Astrocyte of the cerebellum (primary cell): ENCODE data around the gene UBE2E1.

Source experiments
- DNase-seq: peaks from one replicate; pipeline ENCODE4 v3.0.0-alpha.2; 2011; ENCODE audit warnings: low read depth
- H3K4me3 ChIP-seq: 2 replicates; pipeline ENCODE4 v1.5.1; 2011; ENCODE audit warnings: mild to moderate bottlenecking, low read depth, low read length, moderate library complexity
- in situ Hi-C: cut with HindIII; loops from 2 replicates; pipeline ENCODE4 v1.10.0; 2017; ENCODE audit warnings: low sequenced_read_pairs
- TF ChIP-seq, protein P1 (sequence below): IDR thresholded peaks from 2 replicates; pipeline ENCODE4 v1.5.1; 2012; ENCODE audit warnings: low read length, low read depth, moderate library complexity, mild to moderate bottlenecking; ENCODE audit errors: missing control alignments

The UBE2E1 gene

GRCh38 chr3:23859012-23859743 is 53.4 kb downstream of the UBE2E1 start:
- in situ Hi-C loops = no loop called here
- TF ChIP-seq, protein P1, sequence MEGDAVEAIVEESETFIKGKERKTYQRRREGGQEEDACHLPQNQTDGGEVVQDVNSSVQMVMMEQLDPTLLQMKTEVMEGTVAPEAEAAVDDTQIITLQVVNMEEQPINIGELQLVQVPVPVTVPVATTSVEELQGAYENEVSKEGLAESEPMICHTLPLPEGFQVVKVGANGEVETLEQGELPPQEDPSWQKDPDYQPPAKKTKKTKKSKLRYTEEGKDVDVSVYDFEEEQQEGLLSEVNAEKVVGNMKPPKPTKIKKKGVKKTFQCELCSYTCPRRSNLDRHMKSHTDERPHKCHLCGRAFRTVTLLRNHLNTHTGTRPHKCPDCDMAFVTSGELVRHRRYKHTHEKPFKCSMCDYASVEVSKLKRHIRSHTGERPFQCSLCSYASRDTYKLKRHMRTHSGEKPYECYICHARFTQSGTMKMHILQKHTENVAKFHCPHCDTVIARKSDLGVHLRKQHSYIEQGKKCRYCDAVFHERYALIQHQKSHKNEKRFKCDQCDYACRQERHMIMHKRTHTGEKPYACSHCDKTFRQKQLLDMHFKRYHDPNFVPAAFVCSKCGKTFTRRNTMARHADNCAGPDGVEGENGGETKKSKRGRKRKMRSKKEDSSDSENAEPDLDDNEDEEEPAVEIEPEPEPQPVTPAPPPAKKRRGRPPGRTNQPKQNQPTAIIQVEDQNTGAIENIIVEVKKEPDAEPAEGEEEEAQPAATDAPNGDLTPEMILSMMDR = no peak
- no peak overlapping the region for H3K4me3 ChIP-seq
- DNase-seq = no peak

- in situ Hi-C loops = no loop called here
- DNase-seq = no peak
- H3K4me3 ChIP-seq = no peak overlapping the region
- TF ChIP-seq, protein P1 = no peak
These were observed 54.2 kb downstream of the UBE2E1 start for GRCh38 chr3:23859839-23860382.

DNA sequence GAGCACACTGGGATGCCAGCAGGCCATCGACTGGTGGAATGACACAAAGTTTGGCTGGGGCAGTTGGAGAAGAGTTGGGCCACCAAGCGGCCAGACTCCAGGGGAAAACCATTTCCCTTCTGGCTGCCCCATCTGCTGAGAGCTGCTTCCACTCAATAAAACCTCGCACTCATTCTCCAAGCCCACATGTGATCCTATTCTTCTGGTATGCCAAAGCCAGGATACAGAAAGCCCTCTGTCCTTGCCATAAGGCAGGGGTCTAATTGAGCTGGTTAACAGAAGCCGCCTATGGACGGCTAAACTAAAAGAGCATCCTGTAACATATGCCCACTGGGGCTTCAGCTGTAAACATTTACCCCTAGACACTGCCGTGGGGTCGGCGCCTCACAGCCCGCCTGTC is 55.9 kb downstream of the UBE2E1 start:
- H3K4me3 ChIP-seq = no peak overlapping the region
- TF ChIP-seq, protein P1 = no peak
- no peak for DNase-seq
- in situ Hi-C loops = no loop called here

DNA sequence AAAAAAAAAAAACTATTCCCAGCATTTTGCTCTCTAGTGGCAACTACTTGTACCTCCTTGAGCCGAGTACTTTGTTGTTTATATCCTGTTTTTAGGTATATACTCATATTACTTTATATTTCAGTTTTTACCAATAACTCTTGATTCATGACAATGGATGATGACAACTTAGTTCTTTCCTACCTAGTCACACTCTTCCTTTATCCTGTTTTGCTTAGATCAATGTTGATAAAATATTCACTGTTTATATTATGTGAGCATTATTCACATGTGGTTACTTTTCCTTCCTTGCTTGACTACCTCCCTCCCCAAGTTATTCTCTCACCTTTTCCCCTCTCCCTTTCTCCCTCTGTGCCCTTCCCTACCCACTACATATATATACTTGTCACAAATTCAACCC is 57.3 kb downstream of the UBE2E1 start:
- TF ChIP-seq, protein P1 = no peak
- DNase-seq = no peak
- H3K4me3 ChIP-seq = no peak overlapping the region
- in situ Hi-C loops = no loop called here

DNA sequence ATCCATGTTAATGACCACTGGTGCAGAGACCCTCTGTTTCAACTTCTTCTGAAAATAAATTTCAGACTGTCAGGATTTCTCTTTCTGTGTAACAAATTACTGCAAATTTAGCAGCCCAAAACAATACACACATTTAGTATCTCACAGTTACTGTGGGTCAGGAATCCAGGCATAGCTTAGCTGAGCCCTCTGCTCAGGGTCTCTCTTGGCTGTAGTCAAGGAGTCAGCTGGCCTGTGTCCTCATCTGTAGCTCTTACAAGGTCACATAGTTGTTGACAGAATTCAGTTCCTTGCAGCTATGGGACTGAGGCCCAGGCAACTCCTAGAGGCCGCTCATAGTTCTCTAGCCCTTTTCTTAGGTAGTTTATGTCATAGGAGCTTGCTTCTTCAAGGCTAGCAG is 59.2 kb downstream of the UBE2E1 start:
- no peak overlapping the region for H3K4me3 ChIP-seq
- DNase-seq = no peak
- in situ Hi-C loops = no loop called here
- TF ChIP-seq, protein P1 = no peak

DNA sequence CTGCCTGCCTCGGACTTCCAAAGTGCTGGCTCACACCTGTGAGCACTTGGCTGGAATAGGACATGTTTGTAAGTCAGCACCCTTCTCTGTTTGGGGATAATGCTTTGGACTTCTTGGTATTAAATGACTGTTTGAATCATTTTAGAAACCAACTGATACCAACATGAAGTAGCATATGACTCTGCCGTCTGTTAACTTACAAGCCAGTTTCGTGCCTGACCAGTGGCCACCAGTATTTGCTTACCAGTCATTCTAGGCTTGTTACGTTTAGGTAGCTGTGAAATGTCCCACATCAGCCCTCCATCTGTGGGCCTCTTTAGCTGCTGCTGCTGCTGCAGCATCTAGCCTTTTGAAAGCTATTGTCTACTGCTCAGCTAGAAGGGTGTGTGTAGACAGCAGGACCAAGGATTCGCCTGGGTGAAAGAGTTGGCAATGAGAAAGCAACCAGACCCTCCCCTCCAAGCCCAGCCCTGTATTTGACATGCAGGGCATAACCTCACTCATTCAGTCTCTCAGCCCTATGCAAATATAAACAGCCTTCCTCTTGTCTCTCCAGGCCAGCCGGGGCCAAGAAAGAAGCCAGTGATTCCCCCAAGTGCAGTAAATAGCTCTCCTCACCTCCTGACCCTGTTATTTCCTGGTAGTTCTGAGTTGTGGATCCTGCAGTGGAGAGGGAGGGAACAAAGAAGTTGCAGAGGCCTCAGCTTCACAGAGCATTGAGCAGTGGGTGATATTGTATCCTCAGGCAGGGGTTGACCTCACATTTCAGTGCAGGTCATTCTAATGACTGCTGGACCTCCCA is 60.0 kb downstream of the UBE2E1 start:
- DNase-seq = no peak
- no peak overlapping the region for H3K4me3 ChIP-seq
- in situ Hi-C loops = no loop called here
- TF ChIP-seq, protein P1 = no peak
